CD14-positive monocyte (primary cell): ENCODE results near the gene PRDX5. TPM values are rescaled to one million over a fixed set of nuclear protein-coding genes. Genes with fewer than 3 reads are reported as not detected.

ENCODE experiments used
- DNase-seq, 3 donors: peaks; one replicate each; pipeline ENCODE4 v3.0.0-alpha.2; 2011 to 2022
- H2AFZ ChIP-seq: 2 replicates; pipeline ENCODE4 v1.6.0; 2012; ENCODE audit warnings: mild to moderate bottlenecking, low read depth, low read length, inconsistent platforms; ENCODE audit not compliant: insufficient read depth, poor library complexity, severe bottlenecking
- H3K27ac ChIP-seq, 2 donors: 1 replicate in 1 of 2; 2 replicates in 1 of 2; pipeline ENCODE4 v1.5.1; 2012 to 2013; ENCODE audit warnings: low read length in 2 of 2, control low read depth in 1 of 2, inconsistent platforms in 1 of 2, low read depth in 1 of 2, mild to moderate bottlenecking in 1 of 2
- H3K27me3 ChIP-seq, 2 donors: one replicate each; pipeline versions ENCODE4 v1.6.0 to v1.6.1; 2011 to 2013; ENCODE audit warnings: low read length in 2 of 2; ENCODE audit not compliant: control insufficient read depth in 2 of 2, insufficient read depth in 2 of 2
- H3K36me3 ChIP-seq, 2 donors: replicated peaks in 1 of 2; 1 replicate in 1 of 2; 2 replicates in 1 of 2; pipeline versions ENCODE4 v1.5.1 to v1.6.1; 2012 to 2013; ENCODE audit warnings: low read length in 2 of 2, control low read depth in 1 of 2, inconsistent platforms in 1 of 2, mild to moderate bottlenecking in 1 of 2; ENCODE audit not compliant: insufficient read depth in 2 of 2, control insufficient read depth in 1 of 2
- H3K4me1 ChIP-seq, 2 donors: 1 replicate in 1 of 2; 2 replicates in 1 of 2; pipeline versions ENCODE4 v1.5.1 to v1.6.1; 2012 to 2013; ENCODE audit warnings: low read length in 2 of 2, control low read depth in 1 of 2, inconsistent platforms in 1 of 2, mild to moderate bottlenecking in 1 of 2, moderate library complexity in 1 of 2; ENCODE audit not compliant: insufficient read depth in 2 of 2, control insufficient read depth in 1 of 2
- H3K4me2 ChIP-seq: replicated peaks from 2 replicates; pipeline ENCODE3; 2012; ENCODE audit warnings: low read length, moderate library complexity, mild to moderate bottlenecking; ENCODE audit not compliant: poor library complexity, severe bottlenecking; ENCODE audit errors: extremely low read depth
- H3K4me3 ChIP-seq, 3 experiments: fragments of 200-600 bp in 1 of 3; sonication (generic) in 1 of 3; replicated peaks in 1 of 3; 1 replicate in 2 of 3; 2 replicates in 1 of 3; pipeline ENCODE4 v1.5.1; 2011 to 2013; ENCODE audit warnings: low read length in 3 of 3, mild to moderate bottlenecking in 3 of 3, control low read depth in 2 of 3, low read depth in 2 of 3, inconsistent platforms in 1 of 3, moderate library complexity in 1 of 3
- H3K79me2 ChIP-seq: 2 replicates; pipeline ENCODE4 v1.6.0; 2012; ENCODE audit warnings: mild to moderate bottlenecking, control low read depth, inconsistent platforms, low read length, moderate library complexity; ENCODE audit not compliant: insufficient read depth
- H3K9ac ChIP-seq: 2 replicates; pipeline ENCODE4 v1.6.0; 2017; ENCODE audit warnings: low read length, mild to moderate bottlenecking; ENCODE audit not compliant: insufficient read depth, poor library complexity, severe bottlenecking
- H3K9me3 ChIP-seq, 2 donors: replicated peaks in 1 of 2; 1 replicate in 1 of 2; 2 replicates in 1 of 2; pipeline versions ENCODE4 v1.5.1 to v1.6.1; 2012 to 2013; ENCODE audit warnings: low read length in 2 of 2, control low read depth in 1 of 2; ENCODE audit not compliant: control insufficient read depth in 1 of 2, insufficient read depth in 1 of 2
- H4K20me1 ChIP-seq: 2 replicates; pipeline ENCODE4 v1.6.0; 2012; ENCODE audit warnings: mild to moderate bottlenecking, low read length, control low read depth, moderate library complexity; ENCODE audit not compliant: insufficient read depth
- H3K27ac Mint-ChIP-seq, 7 donors: one replicate each; pipeline ENCODE4 v1.8.0; 2020; ENCODE audit warnings: mild to moderate bottlenecking in 7 of 7, mixed read lengths in 7 of 7, moderate library complexity in 6 of 7, inconsistent platforms in 2 of 7
- H3K27me3 Mint-ChIP-seq, 3 donors: one replicate each; pipeline ENCODE4 v1.8.0; 2021 to 2022; ENCODE audit warnings: low read depth in 3 of 3, mild to moderate bottlenecking in 3 of 3, mixed read lengths in 3 of 3, moderate library complexity in 3 of 3, inconsistent platforms in 1 of 3
- H3K36me3 Mint-ChIP-seq, 2 donors: one replicate each; pipeline ENCODE4 v1.8.0; 2020; ENCODE audit warnings: mixed read lengths in 2 of 2, inconsistent platforms in 1 of 2, mild to moderate bottlenecking in 1 of 2
- H3K4me1 Mint-ChIP-seq: one replicate; pipeline ENCODE4 v1.8.0; 2020; ENCODE audit warnings: mild to moderate bottlenecking, mixed read lengths
- H3K4me3 Mint-ChIP-seq, 2 donors: one replicate each; pipeline ENCODE4 v1.8.0; 2020; ENCODE audit warnings: mild to moderate bottlenecking in 2 of 2, mixed read lengths in 2 of 2, moderate library complexity in 1 of 2
- H3K9me3 Mint-ChIP-seq, 7 donors: one replicate each; pipeline ENCODE4 v1.8.0; 2020 to 2022; ENCODE audit warnings: mixed read lengths in 7 of 7, mild to moderate bottlenecking in 6 of 7, moderate library complexity in 6 of 7, inconsistent platforms in 2 of 7
- WGBS: methylation state at CpG from one replicate; pipeline ENCODE4 v1.1.5; 2013; ENCODE audit warnings: missing lambda C conversion rate; ENCODE audit not compliant: insufficient coverage; 5-methylcytosine and 5-hydroxymethylcytosine counted together
- intact Hi-C, 2 donors: fragments of 100-400 bp; cut with micrococcal nuclease; formaldehyde crosslinking; loops; one replicate each; pipeline versions ENCODE4 v1.15.0 to v1.15.1; 2023
- polyA plus RNA-seq, 3 donors: library from polyadenylated mRNA; depleted of rRNA in 1 of 3; unstranded in 2 of 3; stranded (reverse) in 1 of 3; fragments of 300-500 nt in 2 of 3; fragments of >200 nt in 1 of 3; fragmentation: Illumina TruSeq in 2 of 3; gene quantifications; 1 replicate in 2 of 3; 2 replicates in 1 of 3; pipeline ENCODE4 v1.2.3, GENCODE V29; 2012 to 2021
- TF ChIP-seq, protein P1 (sequence below): fragments of 200-600 bp; IDR thresholded peaks from one replicate; pipeline ENCODE4 v1.8.0; 2022; ENCODE audit warnings: antibody characterized with exemption, mild to moderate bottlenecking

The PRDX5 gene
- polyA plus RNA-seq, 3 donors: 136 to 318 (median 286) TPM

DNA sequence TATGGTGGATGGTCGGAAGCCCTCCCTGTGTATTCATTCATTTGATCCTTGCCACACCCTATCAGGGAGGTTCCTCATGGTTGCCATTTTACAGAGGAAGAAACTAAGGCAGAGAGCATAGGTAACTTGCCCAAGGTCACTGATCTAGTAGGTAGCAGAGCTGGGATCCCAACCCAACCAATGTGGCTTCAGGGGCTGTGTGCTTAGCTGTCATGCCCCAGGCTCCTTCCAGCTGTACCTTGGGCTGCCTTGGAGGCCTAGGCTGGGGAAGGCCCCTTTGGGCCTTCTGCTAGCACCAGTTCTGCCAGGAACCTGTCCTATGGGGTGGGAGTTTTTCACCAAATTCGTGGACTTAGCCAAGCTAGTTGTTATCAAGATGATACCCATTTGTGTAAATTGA, 42.1 kb upstream of the PRDX5 start:
- Mint-ChIP-seq H3K36me3 (peaks cover 16 to 33% of the 10 kb centered on the region in 2 donors), H3K4me3 (no peak overlapping the region), H3K27ac (no peak overlapping the region), H3K27me3 (peaks cover 0 to 1% (median 0%) of the 10 kb centered on the region in 3 donors), H3K4me1 (peaks cover 8% of the 10 kb centered on the region), H3K9me3 (no peaks in the 10 kb centered on the region)
- Histone ChIP-seq H2AFZ (no peak overlapping the region), H3K4me1 (peaks cover 8 to 10% of the 10 kb centered on the region in 2 donors), H3K27me3 (no peaks in the 10 kb centered on the region), H3K4me2 (no peak overlapping the region), H3K9me3 (no peaks in the 10 kb centered on the region), H3K36me3 (peaks cover 4 to 25% of the 10 kb centered on the region in 2 donors), H3K4me3 (no peak overlapping the region), H3K27ac (no peak overlapping the region), H3K9ac (no peak overlapping the region), H4K20me1 (no peaks in the 10 kb centered on the region), H3K79me2 (peaks cover 8% of the 10 kb centered on the region)
- intact Hi-C loops: no loop called here
- TF ChIP-seq, protein P1, sequence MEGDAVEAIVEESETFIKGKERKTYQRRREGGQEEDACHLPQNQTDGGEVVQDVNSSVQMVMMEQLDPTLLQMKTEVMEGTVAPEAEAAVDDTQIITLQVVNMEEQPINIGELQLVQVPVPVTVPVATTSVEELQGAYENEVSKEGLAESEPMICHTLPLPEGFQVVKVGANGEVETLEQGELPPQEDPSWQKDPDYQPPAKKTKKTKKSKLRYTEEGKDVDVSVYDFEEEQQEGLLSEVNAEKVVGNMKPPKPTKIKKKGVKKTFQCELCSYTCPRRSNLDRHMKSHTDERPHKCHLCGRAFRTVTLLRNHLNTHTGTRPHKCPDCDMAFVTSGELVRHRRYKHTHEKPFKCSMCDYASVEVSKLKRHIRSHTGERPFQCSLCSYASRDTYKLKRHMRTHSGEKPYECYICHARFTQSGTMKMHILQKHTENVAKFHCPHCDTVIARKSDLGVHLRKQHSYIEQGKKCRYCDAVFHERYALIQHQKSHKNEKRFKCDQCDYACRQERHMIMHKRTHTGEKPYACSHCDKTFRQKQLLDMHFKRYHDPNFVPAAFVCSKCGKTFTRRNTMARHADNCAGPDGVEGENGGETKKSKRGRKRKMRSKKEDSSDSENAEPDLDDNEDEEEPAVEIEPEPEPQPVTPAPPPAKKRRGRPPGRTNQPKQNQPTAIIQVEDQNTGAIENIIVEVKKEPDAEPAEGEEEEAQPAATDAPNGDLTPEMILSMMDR: no peak
- no peak for DNase-seq
- WGBS: no CpG with 5 or more reads among the region's 2 CpGs

DNA sequence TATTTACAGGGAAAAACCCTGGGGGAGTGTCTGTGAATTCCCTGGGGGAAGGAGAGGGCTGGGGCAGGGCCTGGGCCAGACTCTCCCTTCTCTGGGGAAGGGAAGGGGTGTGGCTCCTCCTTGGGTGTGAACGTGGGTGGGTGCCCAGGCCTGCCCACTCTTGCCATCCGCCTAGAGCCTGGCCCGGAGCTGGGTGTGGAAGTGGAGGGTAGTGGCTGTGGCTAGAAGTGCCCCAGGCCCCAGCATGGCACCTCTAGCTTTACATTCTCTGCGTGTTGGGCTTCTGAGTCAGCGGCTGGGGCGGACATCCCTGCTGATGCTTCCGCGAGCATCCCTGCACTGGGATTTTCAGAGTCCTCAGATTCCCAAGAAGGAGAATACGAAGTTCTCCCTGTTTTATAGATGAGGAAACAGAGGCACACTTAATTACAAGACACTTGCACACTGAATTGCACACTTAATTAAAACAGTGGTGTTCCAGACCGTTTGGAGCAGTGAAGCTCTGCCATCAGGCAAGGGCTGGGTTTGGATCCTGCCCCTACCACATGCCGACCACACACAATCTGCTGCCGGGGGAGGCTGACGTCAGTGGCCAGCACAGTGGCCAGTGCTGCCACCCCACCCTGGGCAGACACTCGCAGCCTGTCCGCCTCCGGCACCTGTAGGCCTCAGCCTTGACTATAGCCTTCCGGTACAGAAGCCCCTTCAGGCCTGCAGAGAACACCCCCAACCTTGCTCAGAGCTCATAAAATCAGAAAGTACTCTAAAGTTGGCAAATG, 41.1 kb upstream of the PRDX5 start:
- no peak overlapping the region for H3K27ac ChIP-seq
- no peak overlapping the region for H2AFZ ChIP-seq
- no peak overlapping the region for H3K4me3 ChIP-seq
- WGBS: 99% methylated on average over 8 of the region's 17 CpGs
- no peak overlapping the region for H3K27ac Mint-ChIP-seq
- H3K79me2 ChIP-seq: peaks cover 5% of the 10 kb centered on the region
- H3K36me3 Mint-ChIP-seq: peaks cover 21 to 40% of the 10 kb centered on the region in 2 donors
- peaks cover 0 to 1% (median 0%) of the 10 kb centered on the region in 3 donors for H3K27me3 Mint-ChIP-seq
- H3K4me1 ChIP-seq: peaks cover 4 to 6% of the 10 kb centered on the region in 2 donors
- H3K4me1 Mint-ChIP-seq: peaks cover 10% of the 10 kb centered on the region
- H3K27me3 ChIP-seq: no peaks in the 10 kb centered on the region
- no peaks in the 10 kb centered on the region for H3K9me3 ChIP-seq
- no peak overlapping the region for H3K9ac ChIP-seq
- no peak overlapping the region for H3K4me3 Mint-ChIP-seq
- H3K9me3 Mint-ChIP-seq: no peaks in the 10 kb centered on the region
- no peak for DNase-seq
- no peaks in the 10 kb centered on the region for H4K20me1 ChIP-seq
- H3K36me3 ChIP-seq: peaks cover 4 to 25% of the 10 kb centered on the region in 2 donors
- no peak overlapping the region for H3K4me2 ChIP-seq
- intact Hi-C loops: no loop called here
- TF ChIP-seq, protein P1: no peak
